H9 (cell line): Measurements from ENCODE around the gene MZF1. TPM values are rescaled to one million over a fixed set of nuclear protein-coding genes. Genes with fewer than 3 reads are reported as not detected.

ENCODE experiments used
- DNase-seq: peaks from one replicate; pipeline ENCODE4 v3.0.0-alpha.2; 2017
- H2AFZ ChIP-seq: one replicate; pipeline ENCODE4 v1.6.1; 2013; ENCODE audit warnings: mild to moderate bottlenecking, low read length, control low read depth, moderate library complexity
- H2AK5ac ChIP-seq: 2 replicates; pipeline ENCODE4 v1.6.1; 2013; ENCODE audit warnings: low read length, control low read depth, mixed read lengths; ENCODE audit not compliant: insufficient read length
- H2BK120ac ChIP-seq: one replicate; pipeline ENCODE4 v1.6.1; 2013; ENCODE audit warnings: low read depth, mild to moderate bottlenecking, low read length, control low read depth, inconsistent platforms; ENCODE audit not compliant: poor library complexity, severe bottlenecking
- H2BK12ac ChIP-seq: 2 replicates; pipeline ENCODE4 v1.6.1; 2013; ENCODE audit warnings: low read length, control low read depth, mixed read lengths, low read depth; ENCODE audit not compliant: insufficient read length
- H2BK15ac ChIP-seq: 2 replicates; pipeline ENCODE4 v1.6.1; 2013; ENCODE audit warnings: low read depth, low read length, control low read depth
- H2BK20ac ChIP-seq: one replicate; pipeline ENCODE4 v1.6.1; 2013; ENCODE audit warnings: low read depth, mild to moderate bottlenecking, low read length, control low read depth, inconsistent platforms; ENCODE audit not compliant: poor library complexity, severe bottlenecking
- H2BK5ac ChIP-seq: 2 replicates; pipeline ENCODE4 v1.6.1; 2013; ENCODE audit warnings: low read length, control low read depth, mixed read lengths; ENCODE audit not compliant: insufficient read length
- H3K14ac ChIP-seq: 2 replicates; pipeline ENCODE4 v1.6.1; 2013; ENCODE audit warnings: low read length, control low read depth; ENCODE audit not compliant: insufficient read depth
- H3K18ac ChIP-seq: 2 replicates; pipeline ENCODE4 v1.6.1; 2013; ENCODE audit warnings: low read depth, mild to moderate bottlenecking, mixed read lengths, low read length, control low read depth; ENCODE audit not compliant: insufficient read length
- H3K23ac ChIP-seq: 2 replicates; pipeline ENCODE4 v1.6.1; 2013; ENCODE audit warnings: low read length, control low read depth, mixed read lengths, low read depth; ENCODE audit not compliant: insufficient read length
- H3K23me2 ChIP-seq: 2 replicates; pipeline ENCODE4 v1.6.1; 2013; ENCODE audit warnings: low read depth, mild to moderate bottlenecking, mixed read lengths, low read length, control low read depth; ENCODE audit not compliant: insufficient read length, poor library complexity, severe bottlenecking
- H3K27ac ChIP-seq: 2 replicates; pipeline ENCODE4 v1.5.1; 2013; ENCODE audit warnings: low read length, control low read depth, mixed read lengths, low read depth; ENCODE audit not compliant: insufficient read length
- H3K27me3 ChIP-seq: 2 replicates; pipeline ENCODE4 v1.6.1; 2013; ENCODE audit warnings: low read length, control low read depth, inconsistent platforms; ENCODE audit not compliant: insufficient read depth
- H3K4ac ChIP-seq: 2 replicates; pipeline ENCODE4 v1.6.1; 2013; ENCODE audit warnings: low read depth, mild to moderate bottlenecking, control low read depth, inconsistent platforms, low read length, moderate library complexity
- H3K4me1 ChIP-seq: 2 replicates; pipeline ENCODE4 v1.6.1; 2013; ENCODE audit warnings: low read length, control low read depth, inconsistent platforms; ENCODE audit not compliant: insufficient read depth
- H3K4me2 ChIP-seq: 2 replicates; pipeline ENCODE4 v1.6.1; 2013; ENCODE audit warnings: low read length, control low read depth, mixed read lengths; ENCODE audit not compliant: insufficient read length, insufficient read depth
- H3K56ac ChIP-seq: 2 replicates; pipeline ENCODE4 v1.6.1; 2013; ENCODE audit warnings: low read depth, mild to moderate bottlenecking, mixed read lengths, low read length, control low read depth; ENCODE audit not compliant: insufficient read length
- H3K79me1 ChIP-seq: 2 replicates; pipeline ENCODE4 v1.6.1; 2013; ENCODE audit warnings: low read depth, mild to moderate bottlenecking, moderate library complexity, low read length, control low read depth, inconsistent platforms; ENCODE audit not compliant: insufficient read depth, poor library complexity, severe bottlenecking
- H3K79me2 ChIP-seq: 2 replicates; pipeline ENCODE4 v1.6.1; 2013; ENCODE audit warnings: low read length, control low read depth, inconsistent platforms; ENCODE audit not compliant: insufficient read depth
- H3K9ac ChIP-seq: 2 replicates; pipeline ENCODE4 v1.6.1; 2013; ENCODE audit warnings: low read length, control low read depth, mixed read lengths; ENCODE audit not compliant: insufficient read length; ENCODE audit errors: extremely low read depth
- H3K9me3 ChIP-seq: one replicate; pipeline ENCODE4 v1.6.1; 2013; ENCODE audit warnings: low read depth, low read length, inconsistent platforms; ENCODE audit not compliant: control insufficient read depth
- H3T11ph ChIP-seq: one replicate; pipeline ENCODE4 v1.6.1; 2013; ENCODE audit warnings: mild to moderate bottlenecking, low read length, control low read depth, inconsistent platforms
- H4K20me1 ChIP-seq: one replicate; pipeline ENCODE4 v1.6.1; 2013; ENCODE audit not compliant: control insufficient read depth, insufficient read length, insufficient read depth
- H4K5ac ChIP-seq: 2 replicates; pipeline ENCODE4 v1.6.1; 2013; ENCODE audit warnings: low read depth, mild to moderate bottlenecking, mixed read lengths, low read length, control low read depth; ENCODE audit not compliant: insufficient read length
- H4K8ac ChIP-seq: replicated peaks from 2 replicates; pipeline ENCODE4 v1.6.1; 2013; ENCODE audit warnings: low read length, control low read depth, mixed read lengths, low read depth; ENCODE audit not compliant: insufficient read length
- H4K91ac ChIP-seq: 2 replicates; pipeline ENCODE4 v1.6.1; 2013; ENCODE audit warnings: low read depth, mild to moderate bottlenecking, moderate library complexity, mixed read lengths, low read length, control low read depth; ENCODE audit not compliant: insufficient read length
- H3K27ac Mint-ChIP-seq, 3 experiments: 2 replicates in 2 of 3; 3 replicates in 1 of 3; pipeline ENCODE4 v1.8.0; 2020 to 2021; ENCODE audit warnings: mixed read lengths in 3 of 3, mild to moderate bottlenecking in 1 of 3, moderate library complexity in 1 of 3
- H3K27me3 Mint-ChIP-seq: 2 replicates; pipeline ENCODE4 v1.8.0; 2021; ENCODE audit warnings: low read depth, mild to moderate bottlenecking, moderate library complexity, mixed read lengths
- H3K36me3 Mint-ChIP-seq, 3 experiments: 2 replicates in 2 of 3; 3 replicates in 1 of 3; pipeline ENCODE4 v1.8.0; 2020 to 2021; ENCODE audit warnings: low read depth in 3 of 3, mixed read lengths in 3 of 3; ENCODE audit not compliant: insufficient read depth in 1 of 3
- H3K4me1 Mint-ChIP-seq, 2 experiments: 2 replicates each; pipeline ENCODE4 v1.8.0; 2020; ENCODE audit warnings: mixed read lengths in 2 of 2
- H3K4me3 Mint-ChIP-seq, 2 experiments: 2 replicates in 1 of 2; 3 replicates in 1 of 2; pipeline ENCODE4 v1.8.0; 2020 to 2021; ENCODE audit warnings: mild to moderate bottlenecking in 2 of 2, mixed read lengths in 2 of 2, moderate library complexity in 1 of 2
- H3K9me3 Mint-ChIP-seq, 2 experiments: 2 replicates in 1 of 2; 3 replicates in 1 of 2; pipeline ENCODE4 v1.8.0; 2020; ENCODE audit warnings: mild to moderate bottlenecking in 2 of 2, mixed read lengths in 2 of 2, moderate library complexity in 1 of 2
- CTCF ChIP-seq: fragments of 200-600 bp; sonication (generic); conservative IDR thresholded peaks from 3 replicates; pipeline ENCODE4 v1.8.0; 2021; ENCODE audit warnings: antibody characterized with exemption, mild to moderate bottlenecking
- WGBS: extraction: QIAGEN DNeasy Blood & Tissue Kit; methylation state at CpG from one replicate; pipeline ENCODE4 v1.1.7; 2013; ENCODE audit warnings: missing lambda C conversion rate, low lambda C conversion rate, mixed read lengths; ENCODE audit not compliant: insufficient read length; ENCODE audit errors: extremely low coverage; 5-methylcytosine and 5-hydroxymethylcytosine counted together
- total RNA-seq: library from RNA; stranded (reverse); gene quantifications from 2 replicates; pipeline ENCODE4 v1.2.1, GENCODE V29; 2021

Gene MZF1
- total RNA-seq, 1 experiment from 2014 or later: 23.6 TPM

DNA sequence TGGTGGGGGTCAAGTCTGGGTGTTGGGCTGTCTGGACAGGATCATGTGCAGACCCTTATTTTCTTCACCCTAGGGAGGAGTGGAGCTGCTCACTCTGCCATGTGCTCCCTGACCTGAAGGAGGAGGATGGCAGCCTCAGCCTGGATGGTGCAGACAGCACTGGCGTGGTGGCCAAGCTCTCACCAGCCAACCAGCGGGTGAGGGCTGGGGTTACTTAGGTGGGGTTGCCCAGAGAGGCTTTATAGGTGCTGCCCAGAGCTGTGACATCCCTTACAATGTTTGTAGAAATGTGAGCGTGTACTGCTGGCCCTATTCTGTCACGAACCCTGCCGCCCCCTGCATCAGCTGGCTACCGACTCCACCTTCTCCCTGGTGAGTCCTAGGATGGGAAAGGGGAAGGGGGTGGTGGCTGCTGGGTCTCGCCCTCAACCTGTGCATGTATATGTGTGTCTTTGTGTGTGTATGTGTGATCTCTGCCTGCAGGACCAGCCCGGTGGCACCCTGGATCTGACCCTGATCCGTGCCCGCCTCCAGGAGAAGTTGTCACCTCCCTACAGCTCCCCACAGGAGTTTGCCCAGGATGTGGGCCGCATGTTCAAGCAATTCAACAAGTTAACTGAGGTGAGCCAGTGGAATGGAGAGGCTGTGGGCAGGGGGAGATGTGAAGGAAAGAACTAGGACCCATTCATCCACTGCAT is 23.3 kb downstream of the MZF1 start:
- no peak overlapping the region for H3K9ac ChIP-seq
- peaks cover 23% of the 10 kb centered on the region for H3K23me2 ChIP-seq
- no peak overlapping the region for H2BK12ac ChIP-seq
- no peak overlapping the region for H4K5ac ChIP-seq
- no peak overlapping the region for H2BK20ac ChIP-seq
- H3K4me1 Mint-ChIP-seq: peaks cover 26 to 27% of the 10 kb centered on the region in 2 experiments
- no peaks in the 10 kb centered on the region for H3K9me3 ChIP-seq
- no peak overlapping the region for H3K18ac ChIP-seq
- no peak overlapping the region for H2AK5ac ChIP-seq
- no peak for DNase-seq
- TF ChIP-seq CTCF: no peak
- no peak overlapping the region for H2BK5ac ChIP-seq
- no peak overlapping the region for H3T11ph ChIP-seq
- no peak overlapping the region for H3K23ac ChIP-seq
- H3K27ac Mint-ChIP-seq: peak overlapping the region in 1 of 3 experiments; percentile 64; a peak in 3 of 7 replicates
- no peak overlapping the region for H3K4ac ChIP-seq
- peak overlapping the region in 1 of 2 experiments; percentile 40; a peak in 1 of 5 replicates for H3K4me3 Mint-ChIP-seq
- H2BK120ac ChIP-seq: no peak overlapping the region
- no peak overlapping the region for H3K14ac ChIP-seq
- H3K9me3 Mint-ChIP-seq: no peaks in the 10 kb centered on the region; a peak in 1 of 5 replicates
- whole genome bisulfite sequencing: no CpG with 5 or more reads among the region's 11 CpGs
- H3K27ac ChIP-seq: no peak overlapping the region
- no peaks in the 10 kb centered on the region; the same call in 1 of the 2 replicates for H3K27me3 Mint-ChIP-seq
- peaks cover 7% of the 10 kb centered on the region for H4K20me1 ChIP-seq
- no peak overlapping the region for H3K56ac ChIP-seq
- no peaks in the 10 kb centered on the region for H3K27me3 ChIP-seq
- peaks cover 59 to 87% (median 81%) of the 10 kb centered on the region in 3 experiments for H3K36me3 Mint-ChIP-seq
- H2BK15ac ChIP-seq: no peak overlapping the region
- H3K79me2 ChIP-seq: peaks cover 25% of the 10 kb centered on the region
- no peak overlapping the region for H3K4me2 ChIP-seq
- no peak overlapping the region for H4K91ac ChIP-seq
- no peak overlapping the region for H2AFZ ChIP-seq
- H3K4me1 ChIP-seq: peaks cover 4% of the 10 kb centered on the region; the same call in 1 of the 2 replicates
- no peak overlapping the region for H4K8ac ChIP-seq
- peaks cover 14% of the 10 kb centered on the region for H3K79me1 ChIP-seq
